Measurements from ENCODE around the gene LURAP1L. TPM values are rescaled to one million over a fixed set of nuclear protein-coding genes. Genes with fewer than 3 reads are reported as not detected.

LURAP1L gene
- total RNA-seq, 1 experiment from 2014 or later: not detected

DNA sequence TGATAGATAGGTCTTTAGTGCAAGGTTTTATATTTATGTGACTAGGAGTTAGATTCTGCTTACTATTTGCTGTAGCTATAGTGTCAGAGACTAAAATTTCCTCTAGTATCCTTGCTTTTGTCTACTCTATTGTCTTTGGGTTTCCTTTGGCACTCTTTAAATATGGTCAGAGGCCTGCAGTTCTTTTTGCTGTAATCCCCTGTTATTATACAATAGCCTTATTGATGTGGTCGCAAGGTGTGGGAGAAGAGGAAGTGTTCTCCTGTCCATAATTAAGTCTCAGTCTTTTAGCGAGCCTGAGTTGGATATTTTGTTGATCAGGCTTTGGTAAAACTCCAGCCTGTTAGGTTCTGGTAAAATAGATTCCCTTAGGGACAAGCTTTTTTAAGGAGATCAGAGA, 34.9 kb downstream of the LURAP1L start:
- no peaks in the 10 kb centered on the region for H3K27me3 ChIP-seq (ENCODE audit: low read length)
- H3K4me2 ChIP-seq (ENCODE audit: low read depth, low read length, poor library complexity, severe bottlenecking): no peak overlapping the region
- H3K4me1 ChIP-seq (ENCODE audit: low read length): no peaks in the 10 kb centered on the region
- H3K4me3 ChIP-seq (ENCODE audit: low read length): no peak overlapping the region
- no peaks in the 10 kb centered on the region for H3K9me3 ChIP-seq (ENCODE audit: low read length)
- H3K9ac ChIP-seq (ENCODE audit: low read length): no peak overlapping the region
- no peaks in the 10 kb centered on the region for H4K20me1 ChIP-seq (ENCODE audit: insufficient read depth, low read depth, low read length)
- H3K27ac ChIP-seq (ENCODE audit: low read length): no peak overlapping the region
- no peaks in the 10 kb centered on the region for H3K9me2 ChIP-seq (replicated peaks; ENCODE audit: insufficient read depth, low read length)
- no peak for DNase-seq
- H3K79me2 ChIP-seq (ENCODE audit: low read length): no peaks in the 10 kb centered on the region
- no peak overlapping the region for H2AFZ ChIP-seq (ENCODE audit: low read length)
- H3K36me3 ChIP-seq (ENCODE audit: insufficient read depth, low read length): no peaks in the 10 kb centered on the region

DNA sequence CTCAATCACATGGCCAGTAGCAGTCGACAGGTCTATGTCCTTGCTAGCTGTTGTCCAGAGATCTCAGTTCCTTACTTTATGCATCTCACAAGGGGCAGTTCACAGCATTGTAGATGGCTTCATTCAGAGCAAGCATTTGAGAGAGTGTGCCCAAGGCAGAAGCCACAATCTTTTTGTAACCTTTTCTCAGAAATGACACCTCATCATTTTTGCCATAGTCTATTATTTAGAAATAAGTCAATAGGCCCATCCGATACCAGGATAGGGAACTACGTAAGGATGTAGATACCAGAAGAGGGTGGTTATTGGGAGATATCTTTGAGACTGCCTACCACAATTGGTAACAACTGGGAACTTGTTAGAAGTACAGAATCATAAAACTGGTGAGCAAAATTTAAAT, 37.1 kb downstream of the LURAP1L start:
- Histone ChIP-seq H3K9ac (ENCODE audit: low read length) (no peak overlapping the region), H3K27me3 (ENCODE audit: low read length) (no peaks in the 10 kb centered on the region), H3K4me1 (ENCODE audit: low read length) (no peaks in the 10 kb centered on the region), H3K9me2 (replicated peaks; ENCODE audit: insufficient read depth, low read length) (no peaks in the 10 kb centered on the region), H3K27ac (ENCODE audit: low read length) (no peak overlapping the region), H3K79me2 (ENCODE audit: low read length) (no peaks in the 10 kb centered on the region), H3K4me3 (ENCODE audit: low read length) (no peak overlapping the region), H3K36me3 (ENCODE audit: insufficient read depth, low read length) (no peaks in the 10 kb centered on the region), H3K4me2 (ENCODE audit: low read depth, low read length, poor library complexity, severe bottlenecking) (no peak overlapping the region), H4K20me1 (ENCODE audit: insufficient read depth, low read depth, low read length) (no peaks in the 10 kb centered on the region), H2AFZ (ENCODE audit: low read length) (no peak overlapping the region), H3K9me3 (ENCODE audit: low read length) (no peaks in the 10 kb centered on the region)
- DNase-seq: no peak

DNA sequence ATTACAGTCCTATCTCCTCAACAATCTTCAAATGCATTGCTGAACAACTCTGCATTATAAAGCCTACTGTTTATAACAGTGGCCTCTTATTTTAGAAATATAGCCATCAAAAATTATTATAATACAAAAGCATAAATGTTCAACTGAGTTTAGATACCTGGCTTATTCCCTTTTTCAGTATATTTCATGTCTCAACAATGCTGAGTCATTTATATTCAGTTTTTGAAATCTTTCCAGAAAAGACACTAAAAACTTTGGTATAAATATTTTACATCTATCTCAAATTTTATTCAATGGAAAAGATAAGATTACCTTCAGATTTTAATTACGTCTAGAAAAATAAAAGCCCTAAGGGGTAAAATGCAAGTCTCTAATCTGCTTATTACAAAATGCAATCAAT, 37.9 kb downstream of the LURAP1L start:
- H3K79me2 ChIP-seq (ENCODE audit: low read length): no peaks in the 10 kb centered on the region
- H3K9me3 ChIP-seq (ENCODE audit: low read length): no peaks in the 10 kb centered on the region
- H3K9ac ChIP-seq (ENCODE audit: low read length): no peak overlapping the region
- H3K4me1 ChIP-seq (ENCODE audit: low read length): no peaks in the 10 kb centered on the region
- no peak overlapping the region for H3K27ac ChIP-seq (ENCODE audit: low read length)
- H3K4me3 ChIP-seq (ENCODE audit: low read length): no peak overlapping the region
- DNase-seq: no peak
- H3K36me3 ChIP-seq (ENCODE audit: insufficient read depth, low read length): no peaks in the 10 kb centered on the region
- H3K27me3 ChIP-seq (ENCODE audit: low read length): no peaks in the 10 kb centered on the region
- H4K20me1 ChIP-seq (ENCODE audit: insufficient read depth, low read depth, low read length): no peaks in the 10 kb centered on the region
- no peak overlapping the region for H3K4me2 ChIP-seq (ENCODE audit: low read depth, low read length, poor library complexity, severe bottlenecking)
- no peaks in the 10 kb centered on the region for H3K9me2 ChIP-seq (replicated peaks; ENCODE audit: insufficient read depth, low read length)
- no peak overlapping the region for H2AFZ ChIP-seq (ENCODE audit: low read length)

GRCh38 chr9:12813533-12813932, 38.7 kb downstream of the LURAP1L start:
- no peaks in the 10 kb centered on the region for H3K79me2 ChIP-seq (ENCODE audit: low read length)
- no peaks in the 10 kb centered on the region for H3K9me2 ChIP-seq (replicated peaks; ENCODE audit: insufficient read depth, low read length)
- H3K27me3 ChIP-seq (ENCODE audit: low read length): no peaks in the 10 kb centered on the region
- H3K4me2 ChIP-seq (ENCODE audit: low read depth, low read length, poor library complexity, severe bottlenecking): no peak overlapping the region
- DNase-seq: no peak
- H2AFZ ChIP-seq (ENCODE audit: low read length): no peak overlapping the region
- no peaks in the 10 kb centered on the region for H4K20me1 ChIP-seq (ENCODE audit: insufficient read depth, low read depth, low read length)
- H3K9me3 ChIP-seq (ENCODE audit: low read length): no peaks in the 10 kb centered on the region
- H3K4me3 ChIP-seq (ENCODE audit: low read length): no peak overlapping the region
- no peaks in the 10 kb centered on the region for H3K4me1 ChIP-seq (ENCODE audit: low read length)
- no peaks in the 10 kb centered on the region for H3K36me3 ChIP-seq (ENCODE audit: insufficient read depth, low read length)
- no peak overlapping the region for H3K27ac ChIP-seq (ENCODE audit: low read length)
- H3K9ac ChIP-seq (ENCODE audit: low read length): no peak overlapping the region

GRCh38 chr9:12813960-12814876, 39.4 kb downstream of the LURAP1L start:
- DNase-seq: no peak
- no peak overlapping the region for H3K4me2 ChIP-seq (ENCODE audit: low read depth, low read length, poor library complexity, severe bottlenecking)
- H3K9me3 ChIP-seq (ENCODE audit: low read length): no peaks in the 10 kb centered on the region
- no peaks in the 10 kb centered on the region for H3K4me1 ChIP-seq (ENCODE audit: low read length)
- H3K9me2 ChIP-seq (replicated peaks; ENCODE audit: insufficient read depth, low read length): no peaks in the 10 kb centered on the region
- no peaks in the 10 kb centered on the region for H3K36me3 ChIP-seq (ENCODE audit: insufficient read depth, low read length)
- no peaks in the 10 kb centered on the region for H3K27me3 ChIP-seq (ENCODE audit: low read length)
- H3K27ac ChIP-seq (ENCODE audit: low read length): no peak overlapping the region
- no peak overlapping the region for H2AFZ ChIP-seq (ENCODE audit: low read length)
- no peaks in the 10 kb centered on the region for H3K79me2 ChIP-seq (ENCODE audit: low read length)
- no peak overlapping the region for H3K9ac ChIP-seq (ENCODE audit: low read length)
- no peak overlapping the region for H3K4me3 ChIP-seq (ENCODE audit: low read length)
- no peaks in the 10 kb centered on the region for H4K20me1 ChIP-seq (ENCODE audit: insufficient read depth, low read depth, low read length)

DNA sequence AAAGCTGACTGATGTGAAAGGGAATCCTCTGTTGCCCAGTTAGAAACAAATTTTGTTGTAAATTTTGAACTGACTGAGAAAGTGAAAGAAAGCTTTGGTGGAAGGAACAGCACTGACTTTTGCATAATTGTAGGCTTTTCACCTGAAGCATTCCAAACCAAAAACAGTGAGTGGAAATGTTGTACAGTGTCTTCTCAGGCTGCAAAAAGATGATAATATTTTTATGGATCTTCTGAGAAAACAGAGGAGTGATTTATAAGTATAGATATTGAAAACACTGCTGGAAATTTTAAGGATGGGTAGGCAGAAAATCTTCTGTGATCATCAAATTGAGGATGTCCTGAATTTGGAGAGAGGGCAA, 40.0 kb downstream of the LURAP1L start:
- no peak overlapping the region for H3K4me3 ChIP-seq (ENCODE audit: low read length)
- no peaks in the 10 kb centered on the region for H4K20me1 ChIP-seq (ENCODE audit: insufficient read depth, low read depth, low read length)
- no peak overlapping the region for H3K27ac ChIP-seq (ENCODE audit: low read length)
- H3K9me3 ChIP-seq (ENCODE audit: low read length): no peaks in the 10 kb centered on the region
- H3K4me1 ChIP-seq (ENCODE audit: low read length): no peaks in the 10 kb centered on the region
- no peaks in the 10 kb centered on the region for H3K27me3 ChIP-seq (ENCODE audit: low read length)
- H3K9me2 ChIP-seq (replicated peaks; ENCODE audit: insufficient read depth, low read length): no peaks in the 10 kb centered on the region
- H3K4me2 ChIP-seq (ENCODE audit: low read depth, low read length, poor library complexity, severe bottlenecking): no peak overlapping the region
- DNase-seq: no peak
- no peak overlapping the region for H2AFZ ChIP-seq (ENCODE audit: low read length)
- H3K36me3 ChIP-seq (ENCODE audit: insufficient read depth, low read length): no peaks in the 10 kb centered on the region
- H3K9ac ChIP-seq (ENCODE audit: low read length): no peak overlapping the region
- no peaks in the 10 kb centered on the region for H3K79me2 ChIP-seq (ENCODE audit: low read length)

DNA sequence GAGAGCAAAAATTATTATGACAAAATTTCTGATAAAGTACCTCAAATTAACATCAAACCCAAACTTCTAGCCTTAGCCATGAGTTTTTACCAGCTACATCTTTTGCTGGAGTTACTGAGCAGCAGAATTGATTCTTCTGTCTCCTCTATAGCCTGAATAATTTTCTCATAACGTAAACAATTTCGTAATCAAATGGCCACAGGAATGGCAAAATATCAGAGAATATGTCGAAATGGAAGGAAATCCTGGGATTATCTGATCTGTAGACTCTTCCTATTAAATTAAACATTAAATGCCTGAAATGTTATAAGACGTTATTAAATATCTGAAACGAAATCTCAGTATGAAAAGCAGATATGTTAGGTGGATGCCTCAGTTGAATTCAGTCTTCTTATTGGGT, 41.1 kb downstream of the LURAP1L start:
- H3K27ac ChIP-seq (ENCODE audit: low read length): no peak overlapping the region
- H4K20me1 ChIP-seq (ENCODE audit: insufficient read depth, low read depth, low read length): no peaks in the 10 kb centered on the region
- no peaks in the 10 kb centered on the region for H3K9me2 ChIP-seq (replicated peaks; ENCODE audit: insufficient read depth, low read length)
- H3K9ac ChIP-seq (ENCODE audit: low read length): no peak overlapping the region
- no peaks in the 10 kb centered on the region for H3K27me3 ChIP-seq (ENCODE audit: low read length)
- no peak for DNase-seq
- H2AFZ ChIP-seq (ENCODE audit: low read length): no peak overlapping the region
- no peaks in the 10 kb centered on the region for H3K9me3 ChIP-seq (ENCODE audit: low read length)
- no peaks in the 10 kb centered on the region for H3K4me1 ChIP-seq (ENCODE audit: low read length)
- H3K4me3 ChIP-seq (ENCODE audit: low read length): no peak overlapping the region
- no peaks in the 10 kb centered on the region for H3K79me2 ChIP-seq (ENCODE audit: low read length)
- no peaks in the 10 kb centered on the region for H3K36me3 ChIP-seq (ENCODE audit: insufficient read depth, low read length)
- H3K4me2 ChIP-seq (ENCODE audit: low read depth, low read length, poor library complexity, severe bottlenecking): no peak overlapping the region

DNA sequence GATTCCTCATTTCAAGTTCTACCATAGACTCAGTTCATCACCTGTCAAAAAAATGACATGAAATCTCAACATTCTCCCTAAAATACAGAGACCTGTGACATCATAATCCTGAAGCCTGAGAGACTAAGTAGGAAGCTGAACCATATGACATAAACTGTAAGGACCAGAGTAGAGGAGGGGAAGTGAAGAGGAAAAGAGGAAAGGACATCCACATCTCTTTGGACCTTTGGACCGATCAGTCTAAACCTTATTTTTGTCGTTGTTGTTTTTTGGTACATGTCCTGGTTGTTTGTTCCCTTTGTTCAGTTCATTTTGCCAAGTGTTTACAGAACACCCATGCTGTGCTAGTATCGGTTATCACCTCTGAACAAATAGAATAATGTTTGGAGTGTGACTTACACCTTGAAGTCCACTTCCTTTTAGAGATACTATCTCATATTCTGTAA, 41.9 kb downstream of the LURAP1L start:
- Histone ChIP-seq H3K79me2 (ENCODE audit: low read length) (no peaks in the 10 kb centered on the region), H3K4me3 (ENCODE audit: low read length) (no peak overlapping the region), H3K36me3 (ENCODE audit: insufficient read depth, low read length) (no peaks in the 10 kb centered on the region), H3K4me1 (ENCODE audit: low read length) (no peaks in the 10 kb centered on the region), H4K20me1 (ENCODE audit: insufficient read depth, low read depth, low read length) (no peaks in the 10 kb centered on the region), H2AFZ (ENCODE audit: low read length) (no peak overlapping the region), H3K27me3 (ENCODE audit: low read length) (no peaks in the 10 kb centered on the region), H3K27ac (ENCODE audit: low read length) (no peak overlapping the region), H3K9me2 (replicated peaks; ENCODE audit: insufficient read depth, low read length) (no peaks in the 10 kb centered on the region), H3K4me2 (ENCODE audit: low read depth, low read length, poor library complexity, severe bottlenecking) (no peak overlapping the region), H3K9me3 (ENCODE audit: low read length) (no peaks in the 10 kb centered on the region), H3K9ac (ENCODE audit: low read length) (no peak overlapping the region)
- no peak for DNase-seq

All from Karpas-422 (cell line).